HCT116 (cell line): ENCODE measurements around the gene ANXA3.

ENCODE experiments used
- CEBPB ChIP-seq: IDR thresholded peaks from 2 replicates; pipeline ENCODE4 v1.6.1; 2012; ENCODE audit warnings: low read depth
- EZH2 ChIP-seq: fragments of 200-600 bp; sonication (generic); IDR thresholded peaks from 2 replicates; pipeline ENCODE4 v1.6.1; 2017; ENCODE audit warnings: antibody characterized with exemption, mixed run types
- EZH2phosphoT487 ChIP-seq: fragments of 200-600 bp; IDR thresholded peaks from 2 replicates; pipeline ENCODE4 v1.6.1; 2018; ENCODE audit warnings: antibody characterized with exemption, borderline replicate concordance
- POLR2A ChIP-seq: IDR thresholded peaks from 2 replicates; pipeline ENCODE4 v1.7.0; 2011; ENCODE audit warnings: borderline replicate concordance; ENCODE audit not compliant: insufficient read depth, insufficient read length; ENCODE audit errors: extremely low read depth
- POLR2AphosphoS5 ChIP-seq: IDR thresholded peaks from 2 replicates; pipeline ENCODE4 v1.6.1; 2011; ENCODE audit warnings: mild to moderate bottlenecking, low read depth, low read length, moderate library complexity
- SP1 ChIP-seq: IDR thresholded peaks from 2 replicates; pipeline ENCODE4 v1.6.1; 2012; ENCODE audit warnings: low read depth
- SRF ChIP-seq: IDR thresholded peaks from 2 replicates; pipeline ENCODE4 v1.6.1; 2012; ENCODE audit warnings: low read depth
- TCF7L2 ChIP-seq: IDR thresholded peaks from 2 replicates; pipeline ENCODE4 v1.7.0; 2011; ENCODE audit warnings: borderline replicate concordance, inconsistent platforms; ENCODE audit not compliant: insufficient read depth, insufficient read length; ENCODE audit errors: extremely low read depth
- ZFX ChIP-seq: fragments of 450-650 bp; IDR thresholded peaks from 2 replicates; pipeline ENCODE4 v1.6.1; 2017
- ZNF274 ChIP-seq: fragments of 200-500 bp; sonication (Bioruptor generic); IDR thresholded peaks from 2 replicates; pipeline ENCODE4 v1.6.1; 2014; ENCODE audit warnings: mild to moderate bottlenecking, low read depth, low read length, inconsistent platforms
- TF ChIP-seq, protein P1 (sequence below): IDR thresholded peaks from 2 replicates; pipeline ENCODE4 v1.6.1; 2011; ENCODE audit warnings: mild to moderate bottlenecking, low read length, moderate library complexity; ENCODE audit not compliant: insufficient replicate concordance; ENCODE audit errors: extremely low read depth
- TF ChIP-seq, protein P2 (sequence below), 3 experiments: fragments of 200-600 bp in 1 of 3; sonication (generic) in 1 of 3; IDR thresholded peaks in 2 of 3; conservative IDR thresholded peaks in 1 of 3; 2 replicates each; pipeline ENCODE4 v1.5.1; 2012 to 2017; ENCODE audit warnings: low read depth in 2 of 3, low read length in 2 of 3, antibody characterized with exemption in 1 of 3, borderline replicate concordance in 1 of 3, control low read depth in 1 of 3, mild to moderate bottlenecking in 1 of 3, mixed read lengths in 1 of 3, mixed run types in 1 of 3, moderate library complexity in 1 of 3; ENCODE audit not compliant: insufficient read depth in 1 of 3
- TF ChIP-seq, protein P3 (sequence below): IDR thresholded peaks from 2 replicates; pipeline ENCODE4 v1.6.1; 2012
- TF ChIP-seq, protein P4 (sequence below): IDR thresholded peaks from 2 replicates; pipeline ENCODE4 v1.6.1; 2012

DNA sequence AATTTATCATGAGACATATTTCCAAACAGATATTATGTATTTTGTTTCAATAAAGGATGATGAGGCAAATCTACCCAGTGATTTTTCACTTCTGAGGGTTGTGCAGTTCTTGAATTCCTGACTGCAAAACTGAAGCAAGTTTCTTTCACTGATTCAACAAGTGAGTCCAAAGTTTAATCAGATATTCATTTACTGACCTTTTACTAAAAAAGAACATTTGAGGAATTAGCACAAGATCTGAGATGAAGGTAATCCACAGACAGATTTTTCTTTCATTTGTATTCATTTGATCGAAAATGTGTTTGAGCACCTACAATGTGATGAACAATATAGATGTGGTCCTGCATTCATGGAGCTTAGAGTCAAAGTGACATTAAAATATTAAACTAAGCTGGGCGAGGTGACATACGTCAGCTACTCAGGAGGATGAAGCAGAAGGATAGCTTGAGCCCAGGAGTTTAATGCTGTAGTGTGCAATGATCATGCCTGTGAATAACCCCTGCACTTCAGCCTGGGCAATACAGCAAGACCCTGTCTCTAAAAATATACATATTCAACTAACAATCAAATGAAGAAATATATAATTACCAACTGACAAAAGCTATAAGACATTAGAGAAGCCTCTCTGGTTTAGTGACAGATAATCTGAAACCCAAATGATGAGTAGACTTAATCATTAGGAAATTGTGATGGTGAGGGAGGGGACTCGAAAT is 76.6 kb downstream of the ANXA3 start:
- TF ChIP-seq, protein P1, sequence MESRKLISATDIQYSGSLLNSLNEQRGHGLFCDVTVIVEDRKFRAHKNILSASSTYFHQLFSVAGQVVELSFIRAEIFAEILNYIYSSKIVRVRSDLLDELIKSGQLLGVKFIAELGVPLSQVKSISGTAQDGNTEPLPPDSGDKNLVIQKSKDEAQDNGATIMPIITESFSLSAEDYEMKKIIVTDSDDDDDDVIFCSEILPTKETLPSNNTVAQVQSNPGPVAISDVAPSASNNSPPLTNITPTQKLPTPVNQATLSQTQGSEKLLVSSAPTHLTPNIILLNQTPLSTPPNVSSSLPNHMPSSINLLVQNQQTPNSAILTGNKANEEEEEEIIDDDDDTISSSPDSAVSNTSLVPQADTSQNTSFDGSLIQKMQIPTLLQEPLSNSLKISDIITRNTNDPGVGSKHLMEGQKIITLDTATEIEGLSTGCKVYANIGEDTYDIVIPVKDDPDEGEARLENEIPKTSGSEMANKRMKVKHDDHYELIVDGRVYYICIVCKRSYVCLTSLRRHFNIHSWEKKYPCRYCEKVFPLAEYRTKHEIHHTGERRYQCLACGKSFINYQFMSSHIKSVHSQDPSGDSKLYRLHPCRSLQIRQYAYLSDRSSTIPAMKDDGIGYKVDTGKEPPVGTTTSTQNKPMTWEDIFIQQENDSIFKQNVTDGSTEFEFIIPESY, result no peak
- TF ChIP-seq, protein P2, sequence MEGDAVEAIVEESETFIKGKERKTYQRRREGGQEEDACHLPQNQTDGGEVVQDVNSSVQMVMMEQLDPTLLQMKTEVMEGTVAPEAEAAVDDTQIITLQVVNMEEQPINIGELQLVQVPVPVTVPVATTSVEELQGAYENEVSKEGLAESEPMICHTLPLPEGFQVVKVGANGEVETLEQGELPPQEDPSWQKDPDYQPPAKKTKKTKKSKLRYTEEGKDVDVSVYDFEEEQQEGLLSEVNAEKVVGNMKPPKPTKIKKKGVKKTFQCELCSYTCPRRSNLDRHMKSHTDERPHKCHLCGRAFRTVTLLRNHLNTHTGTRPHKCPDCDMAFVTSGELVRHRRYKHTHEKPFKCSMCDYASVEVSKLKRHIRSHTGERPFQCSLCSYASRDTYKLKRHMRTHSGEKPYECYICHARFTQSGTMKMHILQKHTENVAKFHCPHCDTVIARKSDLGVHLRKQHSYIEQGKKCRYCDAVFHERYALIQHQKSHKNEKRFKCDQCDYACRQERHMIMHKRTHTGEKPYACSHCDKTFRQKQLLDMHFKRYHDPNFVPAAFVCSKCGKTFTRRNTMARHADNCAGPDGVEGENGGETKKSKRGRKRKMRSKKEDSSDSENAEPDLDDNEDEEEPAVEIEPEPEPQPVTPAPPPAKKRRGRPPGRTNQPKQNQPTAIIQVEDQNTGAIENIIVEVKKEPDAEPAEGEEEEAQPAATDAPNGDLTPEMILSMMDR (IDR thresholded peaks at IDR 0.05 in 2 of 3, conservative IDR thresholded peaks at IDR 0.05 in 1 of 3; ENCODE audit: borderline replicate concordance in 1 of 3, insufficient read depth in 1 of 3, low read depth in 2 of 3, low read length in 2 of 3), result no peak
- TF ChIP-seq, protein P3, sequence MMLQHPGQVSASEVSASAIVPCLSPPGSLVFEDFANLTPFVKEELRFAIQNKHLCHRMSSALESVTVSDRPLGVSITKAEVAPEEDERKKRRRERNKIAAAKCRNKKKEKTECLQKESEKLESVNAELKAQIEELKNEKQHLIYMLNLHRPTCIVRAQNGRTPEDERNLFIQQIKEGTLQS, result no peak
- no peak for TF ChIP-seq SRF
- TF ChIP-seq, protein P4, sequence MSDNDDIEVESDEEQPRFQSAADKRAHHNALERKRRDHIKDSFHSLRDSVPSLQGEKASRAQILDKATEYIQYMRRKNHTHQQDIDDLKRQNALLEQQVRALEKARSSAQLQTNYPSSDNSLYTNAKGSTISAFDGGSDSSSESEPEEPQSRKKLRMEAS, result no peak
- no peak for TF ChIP-seq ZNF274
- no peak for TF ChIP-seq POLR2AphosphoS5
- TF ChIP-seq POLR2A, result no peak
- no peak for TF ChIP-seq EZH2
- no peak for TF ChIP-seq EZH2phosphoT487
- no peak for TF ChIP-seq ZFX
- no peak for TF ChIP-seq CEBPB
- TF ChIP-seq TCF7L2, result no peak
- no peak for TF ChIP-seq SP1
